Activated effector memory CD4-positive, alpha-beta T cell treated with anti-CD3 and anti-CD28 coated beads, Interleukin-2, amount 50 U/mL, for 16 hours (primary cell): ENCODE measurements around the gene RUNX1.

ENCODE experiments used
- DNase-seq: peaks from one replicate; pipeline ENCODE4 v3.0.0-alpha.2; 2020

The RUNX1 gene

DNA sequence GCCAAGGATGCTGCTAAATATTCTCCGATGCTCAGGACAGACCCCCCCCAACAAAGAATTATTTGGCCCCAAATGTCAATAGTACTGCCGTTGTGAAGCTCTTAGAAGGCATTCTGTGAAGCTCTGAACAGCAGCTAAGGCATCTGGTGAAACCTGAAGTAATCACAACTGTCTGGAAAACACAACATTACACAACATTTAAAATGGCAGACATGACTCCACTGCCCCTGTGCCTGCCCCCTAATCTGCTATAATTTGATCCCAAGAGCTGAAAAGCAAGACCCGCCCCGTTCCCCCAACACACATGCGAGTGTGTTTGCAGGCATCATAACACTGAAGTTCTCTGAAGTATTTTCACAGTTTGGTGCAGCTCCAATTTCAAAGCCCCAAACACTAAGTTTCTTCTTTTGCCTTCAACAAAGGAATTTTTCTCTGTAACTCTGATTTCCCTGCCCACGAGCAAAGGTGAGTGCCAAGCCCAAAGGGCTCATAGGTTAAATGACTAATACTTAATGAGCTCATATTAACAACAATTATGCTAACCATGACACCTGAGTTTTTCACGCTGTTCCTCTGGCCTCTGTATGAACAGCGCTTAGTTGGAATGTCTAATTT lies 251.1 kb downstream of the RUNX1 start:
- DNase-seq: no peak

DNA sequence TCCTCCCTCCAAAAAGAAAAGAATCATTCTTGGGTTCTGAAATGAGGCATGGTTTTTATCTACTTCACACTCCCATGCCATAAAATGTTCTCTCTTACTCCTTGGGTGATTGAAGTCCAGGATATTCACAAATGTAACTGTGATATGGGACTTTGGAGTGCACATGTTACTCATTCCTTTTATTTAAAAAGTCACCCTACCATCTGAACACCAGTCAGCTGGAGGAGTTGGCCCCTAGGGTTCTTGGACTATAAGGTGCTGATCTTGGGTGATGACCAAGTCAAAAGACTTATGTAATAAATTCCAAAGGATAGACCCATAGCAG lies 251.9 kb downstream of the RUNX1 start:
- no peak for DNase-seq

DNA sequence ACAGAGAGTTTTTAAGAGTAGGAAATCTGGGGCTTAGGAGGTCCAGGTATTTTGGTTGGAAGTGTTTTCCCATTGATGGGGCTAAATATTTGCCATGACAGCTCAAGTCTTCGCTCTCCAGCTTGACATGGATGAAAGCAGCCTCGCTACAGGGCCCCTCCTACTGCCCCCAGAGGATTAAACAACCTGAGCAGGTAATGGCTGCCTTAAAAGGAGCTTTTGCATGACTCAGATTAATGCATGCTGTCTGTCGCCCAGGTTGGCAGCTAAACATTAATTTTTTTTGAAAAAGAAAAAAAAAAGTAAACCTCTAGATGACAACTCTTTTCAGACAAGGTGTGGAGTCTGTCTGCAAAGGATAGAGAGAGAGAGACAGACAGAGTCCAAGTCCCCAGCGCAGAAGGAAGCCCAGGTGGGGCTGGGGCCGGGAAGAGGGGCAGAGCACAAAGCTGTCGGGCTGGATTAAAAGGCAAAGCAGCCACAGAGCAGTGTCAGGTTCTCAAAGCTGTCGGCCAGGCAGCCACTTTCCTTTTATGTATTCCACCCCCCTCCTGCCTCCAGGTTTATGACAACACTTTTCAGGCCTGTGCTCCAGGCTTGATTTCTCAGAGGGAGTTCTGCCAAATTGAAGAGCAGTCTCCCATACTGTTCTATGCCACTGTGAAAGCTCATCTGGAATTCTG lies 252.4 kb downstream of the RUNX1 start:
- DNase-seq: no peak

DNA sequence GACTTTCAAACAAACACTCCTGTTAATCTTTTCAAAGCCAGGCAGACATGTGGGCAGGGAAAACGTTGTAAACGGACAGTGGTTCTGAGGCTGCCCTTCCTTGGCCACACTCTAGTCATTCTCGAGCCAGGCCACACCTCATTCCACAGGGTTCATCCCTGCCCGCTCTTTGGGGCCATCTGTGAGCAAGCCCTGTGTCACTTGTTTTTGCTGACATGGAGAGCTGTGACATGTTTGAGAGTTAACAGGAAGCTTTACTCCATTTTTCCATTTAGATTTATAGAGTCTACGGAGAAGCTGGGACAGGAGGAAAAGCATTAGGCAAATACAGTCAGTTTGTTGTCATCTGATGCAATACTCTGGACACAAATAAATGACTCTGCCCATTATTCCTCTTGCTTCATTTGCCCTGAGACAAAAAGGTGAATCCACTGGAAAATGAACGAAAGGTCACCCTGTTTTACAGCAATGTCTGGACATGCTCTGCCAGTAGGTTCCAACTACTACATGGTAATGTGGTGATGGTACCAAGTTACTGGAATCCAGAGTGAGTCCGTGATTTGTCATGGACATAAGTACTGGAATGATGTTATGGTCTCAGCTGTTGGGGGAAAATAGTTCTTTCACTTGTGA lies 253.4 kb downstream of the RUNX1 start:
- DNase-seq: no peak

DNA sequence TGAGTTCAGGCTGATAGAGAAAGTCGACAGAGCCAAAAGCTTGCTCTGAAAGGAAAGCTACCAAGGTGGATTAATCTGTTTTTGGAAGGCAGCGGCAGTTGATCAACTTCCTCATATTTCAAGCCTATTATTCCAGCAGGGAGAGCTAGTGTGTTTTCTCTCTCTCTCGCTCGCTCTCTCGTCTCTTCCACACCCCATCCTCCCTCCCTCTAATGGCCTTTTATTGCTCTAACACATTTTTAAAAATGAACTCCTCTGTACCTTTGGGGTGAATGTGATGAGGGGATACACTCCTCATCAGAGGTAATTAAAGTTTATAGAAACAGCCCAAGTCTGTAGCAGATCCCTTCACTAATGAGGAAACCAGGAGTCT lies 253.9 kb downstream of the RUNX1 start:
- DNase-seq: no peak

DNA sequence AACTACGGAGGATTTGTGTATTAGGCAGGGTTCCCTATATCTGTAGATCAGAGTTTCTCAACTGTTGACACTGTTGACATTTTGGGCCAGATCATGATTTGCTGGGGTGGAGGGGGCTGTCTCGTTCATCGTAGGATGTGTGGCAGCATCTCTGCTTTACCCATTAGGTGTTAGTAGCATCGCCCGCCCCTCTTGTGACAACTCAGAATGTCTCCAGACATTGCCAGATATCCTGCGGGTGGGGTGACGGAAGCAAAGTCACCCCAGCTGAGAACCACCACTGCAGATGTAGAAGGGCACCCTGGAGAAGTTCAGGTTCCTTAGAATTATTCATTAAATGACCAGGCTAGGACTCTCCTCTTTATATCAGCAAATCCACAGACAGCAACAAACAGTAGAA lies 254.4 kb downstream of the RUNX1 start:
- no peak for DNase-seq

DNA sequence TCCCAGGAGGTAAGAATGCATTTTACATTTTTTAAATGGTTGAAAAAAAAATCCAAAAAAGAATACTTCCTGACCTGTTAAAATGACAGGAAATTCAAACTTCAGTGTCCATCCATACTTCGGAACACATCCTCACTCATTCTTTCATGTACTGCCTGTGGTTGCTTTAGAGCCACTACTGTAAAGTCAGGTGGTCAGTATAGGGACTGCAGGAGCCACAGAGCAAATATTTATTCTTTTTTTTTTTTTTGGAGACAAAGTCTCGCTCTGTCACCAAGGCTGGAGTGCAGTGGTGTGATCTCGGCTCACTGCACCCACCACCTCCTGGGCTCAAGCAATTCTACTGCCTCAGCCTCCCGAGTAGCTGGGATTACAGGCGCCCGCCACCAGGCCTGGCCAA lies 255.6 kb downstream of the RUNX1 start:
- no peak for DNase-seq

DNA sequence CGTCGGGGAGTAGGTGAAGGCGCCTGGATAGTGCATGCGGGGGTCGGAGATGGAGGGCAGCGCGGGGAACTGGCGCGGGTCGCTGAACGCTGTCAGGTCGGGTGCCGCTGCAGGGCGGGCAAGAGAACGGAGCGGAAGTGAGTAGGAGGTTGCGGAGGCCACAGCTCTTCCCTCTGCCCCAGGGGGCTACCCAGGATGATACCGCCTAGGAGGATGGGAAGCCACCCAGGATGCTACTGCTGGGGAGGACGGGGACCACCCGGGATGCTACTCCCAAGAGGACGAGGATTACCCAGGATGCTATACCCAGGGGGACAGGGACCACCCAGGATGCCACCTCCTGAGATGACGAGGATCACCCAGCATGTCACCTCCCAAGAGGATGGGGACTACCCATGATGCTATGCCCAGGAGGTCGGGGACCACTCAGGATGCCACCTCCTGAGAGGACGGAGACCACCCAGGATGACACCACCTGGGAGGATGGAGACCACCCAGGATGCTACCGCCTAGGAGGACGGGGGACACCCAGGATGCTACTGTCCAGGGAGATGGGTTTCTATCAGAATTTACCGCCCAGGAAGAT lies 256.5 kb downstream of the RUNX1 start:
- no peak for DNase-seq

DNA sequence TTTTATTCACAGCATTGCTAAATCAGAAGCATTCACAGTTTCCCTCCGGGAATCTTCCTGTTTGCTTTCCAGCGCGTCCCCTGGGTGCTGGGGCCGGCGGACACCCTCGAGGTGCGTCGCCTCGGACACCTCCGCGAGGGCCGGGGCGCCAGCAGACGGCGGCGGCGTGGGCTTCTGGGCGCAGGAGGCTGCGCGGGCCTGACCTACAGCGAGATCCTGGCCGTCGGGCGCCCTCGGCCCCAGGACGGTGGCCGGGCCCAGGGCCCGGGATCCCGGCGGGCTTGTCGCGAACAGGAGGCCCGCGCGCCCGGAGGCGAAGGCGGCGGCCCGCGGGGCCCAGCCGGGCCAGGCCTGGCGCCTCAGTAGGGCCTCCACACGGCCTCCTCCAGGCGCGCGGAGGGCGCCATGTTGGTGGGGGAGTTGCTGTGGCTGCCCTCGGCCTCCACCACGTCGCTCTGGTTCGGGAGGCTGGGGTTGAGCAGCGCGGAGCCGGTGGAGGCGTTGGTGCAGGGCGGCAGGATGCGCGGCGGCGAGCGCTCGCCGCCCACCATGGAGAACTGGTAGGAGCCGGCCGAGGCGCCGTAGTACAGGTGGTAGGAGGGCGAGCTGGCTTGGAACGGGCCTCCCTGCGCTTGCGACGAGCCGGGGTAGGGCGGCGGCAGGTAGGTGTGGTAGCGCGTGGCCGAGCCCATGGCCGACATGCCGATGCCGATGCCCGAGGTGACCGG lies 257.2 kb downstream of the RUNX1 start:
- DNase-seq: no peak

DNA sequence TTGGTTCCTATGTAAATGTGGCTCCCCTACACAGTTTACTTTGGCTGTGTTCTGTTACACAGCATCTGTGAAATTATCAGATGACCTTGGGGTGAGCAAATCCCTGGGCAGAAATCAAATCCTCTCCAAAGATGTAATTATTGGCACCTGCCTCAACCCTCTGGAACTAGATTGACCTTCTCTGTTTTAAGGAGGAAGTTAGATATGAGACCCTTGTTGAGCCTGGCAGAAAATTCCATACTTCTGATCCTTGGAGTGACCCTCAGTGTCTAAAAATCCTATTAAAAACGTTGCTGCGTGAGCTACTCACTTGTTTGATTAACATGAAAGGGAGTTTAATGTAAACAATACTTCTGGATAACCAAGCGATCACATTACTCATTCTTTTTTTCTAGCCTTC lies 258.3 kb downstream of the RUNX1 start:
- DNase-seq: no peak

DNA sequence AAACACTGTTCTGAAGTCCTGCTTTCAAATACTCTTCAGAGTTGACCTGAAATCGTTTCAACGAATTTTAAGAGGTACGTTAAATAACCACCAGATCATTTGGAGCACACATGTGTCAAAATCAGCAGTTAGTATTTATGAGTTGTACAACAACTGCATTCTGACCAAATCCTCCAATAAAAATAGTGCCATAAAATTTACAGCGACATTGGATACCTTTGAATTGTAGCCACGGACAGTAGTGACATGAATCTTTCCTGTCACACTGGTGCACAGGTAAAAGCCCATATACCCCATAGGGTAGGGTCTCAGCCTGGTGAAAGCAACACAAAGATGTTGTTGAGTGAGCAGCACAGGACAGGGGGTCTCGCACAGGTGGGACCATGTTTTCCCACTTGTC lies 258.8 kb downstream of the RUNX1 start:
- DNase-seq: no peak

DNA sequence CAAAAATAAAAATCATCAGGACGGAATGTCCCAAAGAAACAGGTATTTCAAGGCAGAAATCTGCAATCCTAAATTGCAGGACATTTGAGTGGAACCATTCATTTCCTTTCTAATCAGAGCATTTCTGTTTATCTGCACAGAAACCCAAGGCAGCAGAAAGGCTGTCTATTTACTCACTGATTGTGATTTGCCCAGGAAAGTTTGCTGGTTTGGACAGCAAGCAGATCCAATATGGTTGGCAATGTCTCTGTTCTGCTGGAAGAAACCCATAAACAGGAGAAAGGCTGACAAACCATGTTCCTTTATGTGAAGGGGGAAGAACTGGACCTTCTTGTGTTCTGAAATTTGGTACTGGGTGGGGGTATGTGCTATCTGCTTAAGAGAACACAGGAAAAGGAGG lies 260.2 kb downstream of the RUNX1 start:
- DNase-seq: no peak

DNA sequence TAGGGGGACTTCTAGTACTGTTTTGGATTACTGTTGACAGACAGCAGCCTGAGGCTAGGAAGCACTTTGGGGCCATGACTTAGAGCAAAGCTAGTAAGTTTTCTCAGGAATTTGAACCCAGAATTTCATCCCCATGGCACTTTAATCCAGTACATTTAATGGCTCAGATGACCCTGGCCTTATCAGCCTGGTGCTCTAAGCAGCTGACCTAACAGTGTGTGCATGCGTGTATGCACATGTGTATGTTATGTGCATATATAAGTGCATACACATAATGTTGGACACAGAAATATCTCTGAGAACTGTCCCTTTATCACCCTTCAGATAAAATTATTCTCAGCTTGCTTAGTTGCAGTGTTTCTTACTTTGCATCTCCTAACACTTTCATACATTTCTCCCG lies 265.3 kb downstream of the RUNX1 start:
- DNase-seq: no peak

DNA sequence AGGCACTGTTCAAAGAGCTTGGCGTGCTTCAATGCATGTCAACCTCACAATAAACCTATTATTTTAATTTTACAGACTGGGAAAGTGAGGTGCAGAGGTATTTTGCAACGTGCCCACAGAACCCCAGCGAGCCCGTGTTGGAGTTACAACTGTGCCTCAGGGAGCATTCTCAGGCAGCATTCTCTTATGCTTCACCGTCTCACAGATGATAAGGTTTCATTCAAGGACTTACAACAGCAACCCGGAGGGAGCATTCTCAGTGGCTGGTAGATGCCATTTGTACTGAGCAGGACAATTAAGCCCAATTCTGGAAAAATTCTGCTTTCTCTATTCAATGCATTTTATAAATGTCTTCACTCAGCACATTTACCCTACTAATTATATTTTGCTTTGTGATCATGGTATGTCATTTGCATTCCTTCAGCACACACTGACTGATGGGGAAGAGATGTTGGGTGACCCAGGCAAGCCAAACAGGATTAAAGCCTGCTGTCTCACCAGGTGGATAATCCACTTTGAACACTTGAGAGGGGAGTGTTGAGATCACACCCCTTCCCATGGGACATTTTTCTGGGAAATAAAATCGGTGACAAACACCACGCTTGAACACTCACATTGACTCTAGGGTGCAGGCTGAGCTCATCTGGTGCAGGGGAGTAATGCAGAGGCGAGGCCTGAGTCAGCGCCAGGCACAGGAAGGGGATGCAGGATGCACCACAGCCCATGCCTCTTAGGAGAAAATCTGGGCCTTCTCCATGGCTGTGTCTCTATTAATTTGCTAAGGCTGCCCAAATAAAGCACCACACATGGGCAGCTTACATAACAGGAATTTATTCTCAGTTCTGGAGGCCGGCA lies 266.4 kb downstream of the RUNX1 start:
- DNase-seq: no peak

DNA sequence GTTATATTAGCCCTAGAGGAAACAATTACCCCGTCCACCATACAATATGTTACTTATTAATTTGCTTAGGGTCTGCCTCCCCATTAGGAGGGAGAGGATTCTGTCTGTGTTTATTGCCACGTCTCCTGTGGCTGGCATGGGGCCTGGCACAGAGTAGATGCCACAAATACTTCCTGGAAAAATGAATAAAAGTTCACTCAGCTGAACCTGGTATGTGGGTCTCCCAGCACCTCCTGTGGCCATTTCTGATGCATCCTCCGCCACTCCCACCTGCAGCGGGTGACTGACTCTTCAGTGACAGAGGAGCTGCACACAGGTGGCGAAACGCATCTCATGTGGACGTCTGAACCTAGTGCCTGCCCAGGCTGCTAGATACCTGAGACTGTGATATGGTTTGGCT lies 267.6 kb downstream of the RUNX1 start:
- no peak for DNase-seq

DNA sequence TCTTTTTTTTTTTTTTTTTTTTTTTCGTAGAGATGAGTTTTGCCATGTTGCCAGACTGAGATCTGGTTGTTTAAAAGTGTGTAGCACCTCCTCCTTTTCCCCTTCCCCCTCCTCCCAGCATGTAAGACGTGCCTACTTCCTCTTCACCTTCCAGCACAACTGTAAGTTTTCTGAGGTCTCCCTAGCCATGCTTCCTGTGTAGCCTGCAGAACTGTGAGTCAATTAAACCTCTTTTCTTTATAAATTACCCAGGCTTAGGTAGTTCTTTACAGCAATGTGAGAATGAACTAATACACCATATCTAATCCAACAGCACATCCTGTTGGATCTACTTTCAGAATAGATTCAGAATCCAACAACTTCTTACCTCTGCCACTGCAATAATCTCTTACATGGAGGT lies 269.2 kb downstream of the RUNX1 start:
- no peak for DNase-seq

DNA sequence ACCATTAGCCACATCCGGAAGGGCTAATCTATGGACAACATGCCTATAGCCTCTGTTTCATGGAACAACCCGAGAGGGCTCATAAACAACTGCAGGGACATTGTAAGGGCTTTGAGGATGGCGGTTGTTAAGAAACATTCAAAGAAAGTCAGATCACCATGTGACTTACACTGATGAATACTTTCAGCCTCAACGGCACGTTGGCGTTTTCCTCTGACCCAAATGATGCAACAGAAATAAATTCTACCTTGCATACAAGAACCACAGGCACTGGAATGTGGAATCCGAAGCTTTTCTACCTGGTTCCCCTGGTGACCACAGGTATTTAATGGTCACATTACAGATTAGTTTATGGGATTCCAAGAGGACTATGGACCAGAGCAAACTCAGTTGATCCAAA lies 273.3 kb downstream of the RUNX1 start:
- DNase-seq: no peak

DNA sequence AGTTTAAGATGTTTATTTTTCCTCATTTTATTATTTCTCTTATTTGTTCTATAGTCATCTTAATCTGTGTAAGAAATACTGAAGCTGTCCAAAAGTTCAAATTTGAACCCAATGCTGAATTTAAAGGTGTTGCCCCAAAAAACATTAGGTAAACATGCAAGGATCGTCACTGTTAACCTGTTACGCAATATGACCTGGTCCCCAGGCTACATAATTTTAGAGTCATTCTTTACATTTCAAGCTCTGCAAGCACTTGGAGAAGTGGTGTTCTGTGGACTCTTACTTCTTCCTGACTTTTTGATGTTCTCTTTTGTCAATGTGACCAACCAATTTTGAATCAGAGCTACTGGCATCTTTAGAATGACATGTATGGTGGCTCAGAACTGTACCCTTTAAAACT lies 274.4 kb downstream of the RUNX1 start:
- DNase-seq: no peak

DNA sequence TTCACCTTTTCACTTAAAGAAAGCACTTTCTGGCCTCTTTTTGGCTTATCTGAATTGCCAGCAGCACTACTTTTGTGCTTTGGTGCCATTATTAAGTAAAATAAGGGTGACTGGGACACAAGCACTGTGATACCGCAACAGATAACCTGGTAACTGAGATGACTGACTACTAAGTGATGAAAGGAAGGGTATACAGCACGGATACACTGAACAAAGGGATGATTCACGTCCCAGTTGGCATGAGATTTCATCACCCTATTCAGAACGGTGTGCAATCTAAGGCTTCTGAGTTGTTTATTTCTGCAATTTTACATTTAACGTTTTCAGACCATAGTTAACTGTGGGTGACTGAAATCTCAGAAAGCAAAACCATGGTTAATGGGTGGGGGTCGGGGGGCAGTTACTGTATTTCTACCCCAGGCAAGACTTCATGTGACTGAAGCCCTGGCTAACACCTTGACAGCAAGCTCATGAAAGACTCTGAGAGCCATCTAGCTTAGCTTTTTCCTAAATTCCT lies 277.5 kb downstream of the RUNX1 start:
- DNase-seq: no peak

DNA sequence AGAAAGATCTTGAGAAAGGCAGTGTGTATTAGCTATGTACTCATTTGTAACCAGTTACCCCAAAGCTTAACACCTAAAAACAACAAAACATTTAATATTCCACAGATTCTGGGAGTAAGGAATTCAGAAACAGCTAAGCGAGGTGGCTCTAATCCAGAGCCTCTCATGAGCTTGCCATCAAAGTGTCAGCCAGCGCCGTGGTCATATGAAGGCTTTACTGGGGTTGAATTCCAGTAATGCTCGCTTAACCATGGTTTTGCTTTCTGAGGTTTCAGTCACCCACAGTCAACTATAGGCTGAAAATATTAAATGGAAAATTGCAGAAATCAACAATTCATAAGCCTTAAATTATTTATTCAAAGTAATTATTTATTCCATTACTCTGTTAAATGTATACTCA lies 278.5 kb downstream of the RUNX1 start:
- DNase-seq: no peak

DNA sequence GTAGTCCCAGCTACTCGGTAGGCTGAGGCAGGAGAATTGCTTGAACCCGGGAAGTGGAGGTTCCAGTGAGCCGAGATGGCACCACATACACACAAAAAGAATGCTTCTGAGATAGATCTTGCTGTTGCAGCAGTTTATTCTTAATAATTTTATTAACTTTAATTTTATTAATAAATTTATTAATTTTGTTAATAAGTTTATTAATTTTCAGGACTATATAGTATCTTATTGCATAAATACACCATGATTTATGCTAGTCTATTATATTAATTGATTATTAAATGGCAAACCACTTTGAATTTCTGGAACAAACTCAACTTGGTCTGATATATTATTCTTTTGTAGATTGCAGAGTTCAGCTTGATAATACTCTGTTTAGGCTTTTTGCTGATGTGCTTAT lies 280.8 kb downstream of the RUNX1 start:
- DNase-seq: no peak

DNA sequence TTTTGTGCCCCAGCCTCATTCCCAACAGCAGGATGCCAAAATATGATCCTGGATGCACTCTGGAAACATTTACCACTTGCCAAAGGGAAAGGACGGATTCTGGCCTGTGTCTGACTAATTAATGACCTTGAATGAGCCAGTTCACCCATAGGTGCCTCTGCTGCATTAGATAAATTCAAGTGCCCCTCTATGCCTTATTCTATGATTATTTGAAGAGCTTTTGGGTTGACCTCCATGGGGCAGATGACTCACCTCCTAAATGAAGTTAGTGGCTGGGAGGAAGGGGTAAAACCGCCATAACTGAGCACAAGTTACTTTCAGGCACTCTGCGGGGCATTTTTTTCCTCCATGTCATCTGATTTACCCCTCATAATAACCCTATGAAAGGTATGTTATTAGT lies 282.2 kb downstream of the RUNX1 start:
- no peak for DNase-seq

DNA sequence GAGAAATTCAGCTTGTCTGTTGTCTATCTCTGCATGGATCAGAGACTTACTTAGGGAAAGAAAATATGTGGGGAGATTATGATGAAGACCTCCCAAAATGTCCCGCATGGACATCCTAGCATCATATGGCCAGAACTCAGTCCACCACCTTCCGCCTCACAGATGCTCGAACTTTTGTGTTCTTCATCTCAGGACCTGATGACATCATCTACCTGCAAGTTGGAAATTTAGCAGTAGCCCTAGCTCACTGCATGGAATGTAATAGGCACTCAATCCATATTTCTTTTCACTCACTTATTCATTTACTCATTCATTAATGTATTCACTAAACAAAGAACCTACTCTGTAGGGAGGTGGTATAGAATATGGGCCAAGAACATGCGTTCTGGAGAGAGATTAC lies 283.5 kb downstream of the RUNX1 start:
- no peak for DNase-seq
